ENCODE results near the gene ARHGAP26.
A peak's percentile ranks its signal among the peaks of the same experiment; 100 is the strongest.

Gene ARHGAP26

GRCh38 chr5:142856269-142856782 lies 86.1 kb downstream of the ARHGAP26 start:
- DNase-seq = no peak

DNA sequence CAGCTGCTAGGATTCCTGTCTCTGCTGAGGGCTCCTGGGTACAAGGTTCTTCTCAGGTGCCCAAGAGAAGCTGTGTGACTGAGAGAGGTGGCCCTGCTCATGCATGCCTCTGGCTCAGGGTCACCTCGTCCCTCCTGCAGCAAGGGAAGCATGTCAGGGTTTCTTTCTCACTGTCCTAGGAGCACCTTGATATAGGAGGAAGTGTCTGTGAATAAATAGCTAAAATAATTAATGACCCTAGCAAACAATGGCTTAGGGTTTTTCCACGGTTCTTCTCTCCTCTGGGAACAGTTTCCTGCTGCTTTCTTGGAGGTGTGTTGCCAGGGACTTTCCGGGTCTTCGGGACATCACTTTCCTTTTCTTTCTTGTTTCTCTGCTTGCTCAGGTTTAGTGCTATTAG lies 87.2 kb downstream of the ARHGAP26 start:
- DNase-seq = no peak

GRCh38 chr5:142859037-142859436 lies 88.9 kb downstream of the ARHGAP26 start:
- no peak for DNase-seq

- no peak for DNase-seq
Observed at GRCh38 chr5:142860270-142860669, 90.1 kb downstream of the ARHGAP26 start.

DNA sequence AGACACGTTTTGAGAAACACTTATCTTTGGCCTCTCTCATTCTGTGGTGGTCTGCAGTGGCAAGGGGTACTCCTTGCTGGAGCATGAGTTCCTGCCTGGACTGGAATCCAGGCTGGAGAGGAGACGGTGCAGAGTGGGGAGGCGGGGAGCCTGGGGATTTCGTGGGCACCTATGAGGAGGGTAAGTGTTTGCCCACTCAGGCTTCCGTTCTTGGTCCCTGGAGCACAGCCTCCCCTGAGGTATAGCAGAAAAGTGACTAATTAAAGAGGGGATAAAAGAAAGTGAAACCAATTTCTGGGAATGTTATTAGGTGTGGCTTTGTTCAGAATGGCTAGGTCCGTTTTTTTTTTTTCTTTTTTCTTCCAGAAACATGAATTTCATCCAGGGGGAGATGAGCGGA lies 90.8 kb downstream of the ARHGAP26 start:
- no peak for DNase-seq

GRCh38 chr5:142862594-142862993 lies 92.4 kb downstream of the ARHGAP26 start:
- no peak for DNase-seq

- DNase-seq = peak; percentile 88
Observed at GRCh38 chr5:142863856-142864255, 93.7 kb downstream of the ARHGAP26 start.

GRCh38 chr5:142864290-142865260 lies 94.4 kb downstream of the ARHGAP26 start:
- no peak for DNase-seq

- DNase-seq = no peak
Observed at GRCh38 chr5:142865631-142866030, 95.5 kb downstream of the ARHGAP26 start.

- peak; percentile 93 for DNase-seq
Observed at GRCh38 chr5:142866563-142867275, 96.5 kb downstream of the ARHGAP26 start.

DNA sequence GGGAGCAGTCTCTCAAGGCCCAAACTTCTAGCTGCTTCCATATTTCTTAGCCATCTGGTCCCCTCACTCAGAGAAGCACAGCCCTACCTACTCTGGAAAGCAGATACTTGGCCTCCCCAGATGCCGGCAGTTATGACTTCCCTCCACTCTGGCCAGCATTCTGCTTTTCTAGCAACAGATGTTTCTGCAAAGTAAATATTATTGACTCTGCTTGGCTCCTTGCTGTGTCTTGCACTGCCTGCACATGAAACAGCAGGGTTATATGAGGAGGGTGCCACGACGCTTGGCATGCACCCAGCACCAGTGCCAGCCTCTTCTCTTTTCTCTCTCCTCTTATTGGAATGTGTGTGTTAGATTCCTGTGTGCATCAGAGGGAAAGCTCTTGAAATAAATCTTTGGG lies 99.7 kb downstream of the ARHGAP26 start:
- no peak for DNase-seq

DNA sequence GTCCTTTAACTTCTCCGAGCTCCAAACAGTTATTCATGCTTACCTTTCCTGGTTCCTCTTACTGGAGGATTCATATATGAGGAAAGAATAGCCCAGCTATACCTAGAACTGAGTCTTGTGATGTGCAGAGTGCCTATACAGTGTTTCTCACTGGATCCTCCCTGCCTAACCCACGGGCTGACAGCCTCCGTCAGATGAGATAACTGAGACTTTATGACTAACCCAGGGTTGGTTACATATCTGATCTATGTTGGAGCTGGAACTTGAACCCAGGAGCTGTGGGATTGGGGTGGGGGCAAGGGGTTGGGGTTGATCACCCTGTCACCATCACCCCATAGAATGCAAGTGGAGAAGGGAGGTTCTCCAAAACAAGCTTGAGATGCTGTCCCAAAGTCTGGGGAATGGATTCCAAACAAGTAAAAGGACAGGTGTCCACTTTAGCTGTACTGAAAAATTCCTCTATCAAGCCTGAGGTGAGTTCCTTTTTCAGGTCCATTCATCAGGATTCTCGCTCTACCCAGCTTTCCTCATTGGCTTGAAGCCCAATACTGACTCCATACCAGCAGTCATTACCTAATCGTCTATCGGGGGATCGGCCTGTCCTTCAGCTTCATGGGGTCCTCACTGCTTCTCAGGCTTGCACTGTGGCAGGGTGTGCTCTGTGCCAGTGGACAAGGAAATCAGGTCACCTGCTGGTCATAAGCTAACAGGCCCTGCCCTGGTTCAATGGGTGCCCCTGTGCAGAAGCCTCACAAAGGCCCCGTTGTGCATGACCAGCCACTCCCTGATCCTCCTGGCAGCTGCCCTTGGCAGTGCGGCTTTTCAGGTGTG lies 100.6 kb downstream of the ARHGAP26 start:
- no peak for DNase-seq

GRCh38 chr5:142871363-142872193 lies 101.4 kb downstream of the ARHGAP26 start:
- DNase-seq = peak; percentile 62

- no peak for DNase-seq
Observed at GRCh38 chr5:142872217-142872616, 102.0 kb downstream of the ARHGAP26 start.

GRCh38 chr5:142872795-142873194 lies 102.6 kb downstream of the ARHGAP26 start:
- DNase-seq = peak; percentile 86

GRCh38 chr5:142873831-142874230 lies 103.7 kb downstream of the ARHGAP26 start:
- no peak for DNase-seq

DNA sequence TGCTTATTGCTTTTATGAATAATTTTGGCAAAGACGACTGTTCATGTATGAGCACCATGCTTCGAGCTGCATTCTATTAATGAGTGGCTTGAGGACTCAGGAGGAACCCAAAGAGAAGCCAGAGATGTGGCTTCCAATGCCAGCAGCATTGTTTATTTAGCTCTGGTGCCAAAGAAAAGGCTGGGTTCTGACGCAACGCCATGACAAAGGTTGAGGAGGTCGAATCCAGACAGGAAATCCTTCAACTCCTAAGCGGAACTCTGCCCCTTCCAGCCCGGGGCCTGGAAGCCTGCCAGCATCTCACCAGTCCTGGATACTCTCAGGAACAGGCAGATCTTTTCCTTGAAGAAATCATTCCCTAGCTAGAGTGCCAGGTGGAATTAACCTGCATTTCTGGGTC lies 104.4 kb downstream of the ARHGAP26 start:
- DNase-seq = no peak

DNA sequence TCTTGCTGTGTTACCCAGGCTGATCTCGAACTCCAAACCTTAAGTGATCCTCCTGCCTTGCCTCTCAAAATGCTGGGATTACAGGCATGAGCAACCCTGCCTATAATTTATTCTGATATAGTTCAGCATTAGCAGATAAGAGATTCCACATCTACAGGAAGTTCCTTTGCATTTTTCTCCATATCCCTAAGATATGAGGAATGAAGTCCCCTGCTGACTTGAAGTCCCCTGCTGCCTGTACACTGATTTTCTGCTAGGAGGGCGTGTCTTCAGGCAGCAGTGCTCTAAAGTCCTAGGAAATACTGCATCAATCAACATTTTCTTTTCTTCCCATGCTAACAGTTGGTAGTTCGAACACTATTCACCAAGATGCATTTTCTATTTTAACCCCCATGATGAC lies 105.8 kb downstream of the ARHGAP26 start:
- DNase-seq = no peak

DNA sequence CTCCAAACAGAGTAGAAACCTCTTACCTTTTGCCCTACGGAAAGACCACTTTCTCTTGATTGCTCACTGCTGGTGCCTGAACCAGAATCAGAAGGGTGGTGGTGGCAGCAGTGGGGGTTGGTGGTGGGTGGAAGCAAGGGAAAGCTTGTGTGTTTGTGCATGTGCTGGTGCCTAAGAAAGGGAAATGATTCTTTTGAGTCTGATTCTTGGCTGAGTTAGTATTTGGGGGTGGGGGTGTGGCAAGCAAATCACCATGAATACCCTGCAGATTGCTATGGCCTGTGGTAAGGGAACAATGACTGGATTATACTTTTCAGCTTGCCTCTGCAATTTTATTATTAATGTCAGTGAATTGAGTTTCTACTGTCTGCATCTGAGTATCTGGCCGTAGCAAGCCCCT lies 106.6 kb downstream of the ARHGAP26 start:
- DNase-seq = no peak

GRCh38 chr5:142878111-142878510 lies 107.9 kb downstream of the ARHGAP26 start:
- DNase-seq = no peak

DNA sequence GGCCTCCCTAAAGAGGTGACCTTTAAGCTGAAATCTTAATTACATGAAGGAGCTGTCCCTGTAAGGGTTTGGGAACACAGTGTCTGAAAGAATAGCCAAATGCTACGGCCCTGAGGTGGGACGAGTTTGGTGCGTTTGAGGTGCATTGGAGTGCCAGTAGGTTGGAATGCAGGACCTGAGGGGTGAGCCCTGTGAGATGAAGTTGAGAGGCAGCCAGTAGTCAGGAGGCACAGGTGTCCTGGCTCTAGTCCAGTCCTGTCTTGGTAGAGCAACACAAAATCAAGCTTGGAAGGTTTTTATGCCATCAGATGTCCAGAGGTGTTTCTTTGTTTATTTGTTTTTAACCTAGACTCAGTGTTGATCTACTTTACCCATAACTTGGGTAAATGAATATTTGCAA lies 108.5 kb downstream of the ARHGAP26 start:
- no peak for DNase-seq
